GM18505 (cell line): ENCODE results near the gene ALLC.
"Not testable (repeated sequence)": the region's sequence is repeated elsewhere in the genome, so short reads cannot be mapped to it uniquely, and the experiment has no call there.

ENCODE experiments used
- ATAC-seq: cut with Tn5 transposase; IDR thresholded peaks from one replicate; pipeline ENCODE4 v1.9.1; 2021; ENCODE audit not compliant: unreplicated experiment
- POLR2A ChIP-seq: IDR thresholded peaks from 4 replicates; pipeline ENCODE4 v1.6.1; 2011; ENCODE audit warnings: borderline replicate concordance; ENCODE audit not compliant: insufficient read depth, insufficient read length; ENCODE audit errors: extremely low read depth

Gene ALLC

GRCh38 chr2:3631851-3632659, 25.9 kb upstream of the ALLC start:
- no peak for TF ChIP-seq POLR2A
- no peak for ATAC-seq

- no peak for TF ChIP-seq POLR2A
- ATAC-seq = no peak
These were observed 24.7 kb upstream of the ALLC start for GRCh38 chr2:3633089-3633981.

- no peak for TF ChIP-seq POLR2A
- no peak for ATAC-seq
These were observed 23.9 kb upstream of the ALLC start for GRCh38 chr2:3633982-3634595.

GRCh38 chr2:3634596-3635121, 23.3 kb upstream of the ALLC start:
- ATAC-seq = no peak
- no peak for TF ChIP-seq POLR2A

GRCh38 chr2:3635171-3635974, 22.6 kb upstream of the ALLC start:
- ATAC-seq = no peak
- TF ChIP-seq POLR2A = no peak

GRCh38 chr2:3635975-3636327, 22.0 kb upstream of the ALLC start:
- ATAC-seq = not testable (repeated sequence)

- TF ChIP-seq POLR2A = no peak
- no peak for ATAC-seq
These were observed 21.3 kb upstream of the ALLC start for GRCh38 chr2:3636586-3637310.

GRCh38 chr2:3637311-3637675, 20.7 kb upstream of the ALLC start:
- ATAC-seq = no peak
- TF ChIP-seq POLR2A = no peak

GRCh38 chr2:3637692-3638455, 20.1 kb upstream of the ALLC start:
- ATAC-seq = no peak
- no peak for TF ChIP-seq POLR2A

GRCh38 chr2:3638456-3638810, 19.6 kb upstream of the ALLC start:
- no peak for TF ChIP-seq POLR2A

GRCh38 chr2:3639015-3639630, 18.9 kb upstream of the ALLC start:
- no peak for TF ChIP-seq POLR2A
- no peak for ATAC-seq

More at GRCh38 chr2:3638456-3638810, 19.6 kb upstream of the ALLC start:
- ATAC-seq = no peak
